HCT116 (cell line): ENCODE measurements around the gene PLCE1. TPM values are rescaled to one million over a fixed set of nuclear protein-coding genes. Genes with fewer than 3 reads are reported as not detected.

ENCODE experiments used
- ATAC-seq: fragments of 200-7000 bp; cut with Tn5 transposase; 2 replicates; pipeline ENCODE4 v1.9.1; 2020; ENCODE audit warnings: mild to moderate bottlenecking, moderate library complexity
- BruUV-seq: library from RNA; stranded (reverse); fragments of 400-500 nt; replicated peaks from 2 replicates; lab custom pipeline; 2021; lab: Mats Ljungman, UMichigan
- CTCF ChIA-PET: fragments of 300-600 bp; sonication (Branson Sonifier 250); formaldehyde crosslinking; loops from one replicate; lab custom pipeline; 2021; ENCODE audit warnings: antibody characterized with exemption; lab: Charles Lee
- POLR2A ChIA-PET: fragments of 300-600, 350-600 bp; sonication (Branson Sonifier 250); formaldehyde crosslinking; loops from one replicate; lab custom pipeline; 2021; ENCODE audit warnings: antibody characterized with exemption; lab: Charles Lee
- RAD21 ChIA-PET, 2 experiments: fragments of 300-600 bp; sonication (Branson Sonifier 250); formaldehyde crosslinking; loops; one replicate each; lab custom pipeline; 2023; ENCODE audit warnings: low total read pairs in 2 of 2; ENCODE audit not compliant: uncharacterized antibody in 2 of 2, unreplicated experiment in 2 of 2, low non-redundant PET in 1 of 2; lab: Charles Lee
- DNase-seq: peaks from one replicate; pipeline ENCODE4 v3.0.0-alpha.2; 2010; ENCODE audit warnings: low read depth, low spot score
- H2AFZ ChIP-seq: fragments of 200-600 bp; shearing (Covaris generic), sonication (generic); 2 replicates; pipeline ENCODE4 v1.6.1; 2017; ENCODE audit warnings: low read depth, mixed run types, mixed read lengths, antibody characterized with exemption, low read length; ENCODE audit not compliant: poor library complexity, severe bottlenecking
- H3K27ac ChIP-seq: 2 replicates; pipeline ENCODE4 v1.5.1; 2012; ENCODE audit warnings: low read depth, low read length
- H3K27me3 ChIP-seq: fragments of 200-600 bp; sonication (generic); 2 replicates; pipeline ENCODE4 v1.6.1; 2016; ENCODE audit warnings: mixed run types, low read length, mixed read lengths; ENCODE audit not compliant: insufficient read depth
- H3K36me3 ChIP-seq, 2 experiments: fragments of 200-500 bp in 1 of 2; fragments of 200-600 bp in 1 of 2; sonication (Bioruptor generic) in 1 of 2; sonication (generic) in 1 of 2; 2 replicates each; pipeline versions ENCODE4 v1.5.1 to v1.6.1; 2014 to 2016; ENCODE audit warnings: low read length in 2 of 2, inconsistent platforms in 1 of 2, mixed read lengths in 1 of 2, mixed run types in 1 of 2; ENCODE audit not compliant: insufficient read depth in 2 of 2, control insufficient read depth in 1 of 2
- H3K4me1 ChIP-seq, 2 experiments: fragments of 200-600 bp in 1 of 2; sonication (generic) in 1 of 2; 2 replicates each; pipeline versions ENCODE4 v1.5.1 to v1.6.1; 2012 to 2017; ENCODE audit warnings: low read length in 2 of 2, inconsistent platforms in 1 of 2, mild to moderate bottlenecking in 1 of 2, mixed read lengths in 1 of 2, mixed run types in 1 of 2, moderate library complexity in 1 of 2; ENCODE audit not compliant: insufficient read depth in 2 of 2, control insufficient read depth in 1 of 2
- H3K4me2 ChIP-seq: fragments of 200-600 bp; sonication (generic); 2 replicates; pipeline ENCODE4 v1.6.1; 2017; ENCODE audit warnings: mixed run types, low read length, mixed read lengths
- H3K4me3 ChIP-seq, 2 experiments: fragments of 200-600 bp in 1 of 2; sonication (generic) in 1 of 2; replicated peaks in 1 of 2; 2 replicates each; pipeline ENCODE4 v1.5.1; 2011 to 2016; ENCODE audit warnings: low read length in 2 of 2, control low read depth in 1 of 2, low read depth in 1 of 2, mild to moderate bottlenecking in 1 of 2, mixed read lengths in 1 of 2, mixed run types in 1 of 2
- H3K79me2 ChIP-seq: fragments of 200-600 bp; sonication (generic); 2 replicates; pipeline ENCODE4 v1.6.1; 2017; ENCODE audit warnings: mild to moderate bottlenecking, mixed run types, low read length, moderate library complexity, mixed read lengths; ENCODE audit not compliant: insufficient read depth
- H3K9ac ChIP-seq: fragments of 200-600 bp; sonication (generic); 2 replicates; pipeline ENCODE4 v1.6.1; 2016; ENCODE audit warnings: low read length, mixed read lengths
- H3K9me2 ChIP-seq: fragments of 200-600 bp; sonication (generic), shearing (Covaris generic); 2 replicates; pipeline ENCODE4 v1.6.1; 2017; ENCODE audit warnings: mixed run types, mild to moderate bottlenecking, moderate library complexity; ENCODE audit not compliant: insufficient read depth
- H3K9me3 ChIP-seq, 2 experiments: fragments of 200-500 bp in 1 of 2; fragments of 200-600 bp in 1 of 2; sonication (Bioruptor generic) in 1 of 2; sonication (generic) in 1 of 2; 2 replicates each; pipeline ENCODE4 v1.6.1; 2014 to 2017; ENCODE audit warnings: low read length in 2 of 2, mixed read lengths in 2 of 2, inconsistent platforms in 1 of 2, low read depth in 1 of 2, mild to moderate bottlenecking in 1 of 2, mixed run types in 1 of 2, moderate library complexity in 1 of 2; ENCODE audit not compliant: control insufficient read depth in 1 of 2, insufficient read depth in 1 of 2
- H4K20me1 ChIP-seq: fragments of 200-600 bp; sonication (generic), shearing (Covaris generic); 2 replicates; pipeline ENCODE4 v1.6.1; 2017; ENCODE audit warnings: mixed run types, mild to moderate bottlenecking, moderate library complexity; ENCODE audit not compliant: insufficient read depth
- CTCF ChIP-seq, 3 experiments: fragments of 200-600 bp in 1 of 3; sonication (generic) in 1 of 3; IDR thresholded peaks in 2 of 3; conservative IDR thresholded peaks in 1 of 3; 2 replicates each; pipeline ENCODE4 v1.5.1; 2012 to 2017; ENCODE audit warnings: low read depth in 2 of 3, low read length in 2 of 3, antibody characterized with exemption in 1 of 3, borderline replicate concordance in 1 of 3, control low read depth in 1 of 3, mild to moderate bottlenecking in 1 of 3, mixed read lengths in 1 of 3, mixed run types in 1 of 3, moderate library complexity in 1 of 3; ENCODE audit not compliant: insufficient read depth in 1 of 3
- ELF1 ChIP-seq: IDR thresholded peaks from 2 replicates; pipeline ENCODE4 v1.6.1; 2012; ENCODE audit warnings: low read depth, borderline replicate concordance
- EZH2phosphoT487 ChIP-seq: fragments of 200-600 bp; IDR thresholded peaks from 2 replicates; pipeline ENCODE4 v1.6.1; 2018; ENCODE audit warnings: antibody characterized with exemption, borderline replicate concordance
- FOSL1 ChIP-seq: IDR thresholded peaks from 2 replicates; pipeline ENCODE4 v1.6.1; 2012; ENCODE audit warnings: low read depth
- JUND ChIP-seq: IDR thresholded peaks from 2 replicates; pipeline ENCODE4 v1.6.1; 2012
- MAX ChIP-seq: IDR thresholded peaks from 2 replicates; pipeline ENCODE4 v1.6.1; 2012
- POLR2A ChIP-seq: IDR thresholded peaks from 2 replicates; pipeline ENCODE4 v1.7.0; 2011; ENCODE audit warnings: borderline replicate concordance; ENCODE audit not compliant: insufficient read depth, insufficient read length; ENCODE audit errors: extremely low read depth
- POLR2AphosphoS5 ChIP-seq: IDR thresholded peaks from 2 replicates; pipeline ENCODE4 v1.6.1; 2011; ENCODE audit warnings: mild to moderate bottlenecking, low read depth, low read length, moderate library complexity
- RAD21 ChIP-seq: IDR thresholded peaks from 2 replicates; pipeline ENCODE4 v1.6.1; 2012; ENCODE audit warnings: low read depth, mild to moderate bottlenecking
- REST ChIP-seq: IDR thresholded peaks from 2 replicates; pipeline ENCODE4 v1.6.1; 2012; ENCODE audit warnings: low read depth
- SIN3A ChIP-seq: IDR thresholded peaks from 2 replicates; pipeline ENCODE4 v1.6.1; 2012; ENCODE audit warnings: low read depth
- SP1 ChIP-seq: IDR thresholded peaks from 2 replicates; pipeline ENCODE4 v1.6.1; 2012; ENCODE audit warnings: low read depth
- SRF ChIP-seq: IDR thresholded peaks from 2 replicates; pipeline ENCODE4 v1.6.1; 2012; ENCODE audit warnings: low read depth
- TCF7L2 ChIP-seq: IDR thresholded peaks from 2 replicates; pipeline ENCODE4 v1.7.0; 2011; ENCODE audit warnings: borderline replicate concordance, inconsistent platforms; ENCODE audit not compliant: insufficient read depth, insufficient read length; ENCODE audit errors: extremely low read depth
- YY1 ChIP-seq: IDR thresholded peaks from 2 replicates; pipeline ENCODE4 v1.6.1; 2011; ENCODE audit warnings: low read length, low read depth, moderate library complexity, mild to moderate bottlenecking; ENCODE audit not compliant: insufficient replicate concordance; ENCODE audit errors: extremely low read depth
- ZBTB33 ChIP-seq: IDR thresholded peaks from 2 replicates; pipeline ENCODE4 v1.6.1; 2011; ENCODE audit warnings: mild to moderate bottlenecking, low read length, moderate library complexity; ENCODE audit not compliant: insufficient replicate concordance; ENCODE audit errors: extremely low read depth
- ZNF274 ChIP-seq: fragments of 200-500 bp; sonication (Bioruptor generic); IDR thresholded peaks from 2 replicates; pipeline ENCODE4 v1.6.1; 2014; ENCODE audit warnings: mild to moderate bottlenecking, low read depth, low read length, inconsistent platforms
- intact Hi-C: fragments of 100-400 bp; cut with micrococcal nuclease; formaldehyde crosslinking; loops from 2 replicates; pipeline ENCODE4 v1.10.0; 2022
- total RNA-seq: library from RNA; stranded (reverse); gene quantifications from one replicate; pipeline ENCODE4 v1.2.1, GENCODE V29; 2021; ENCODE audit not compliant: unreplicated experiment

PLCE1 gene
- total RNA-seq, 1 experiment from 2014 or later: 2.5 TPM

GRCh38 chr10:94012834-94013233, 19.1 kb downstream of the PLCE1 start:
- H3K4me3 ChIP-seq: no peak overlapping the region
- CTCF ChIA-PET: no interaction called here
- H3K79me2 ChIP-seq: no peaks in the 10 kb centered on the region
- H3K36me3 ChIP-seq: no peaks in the 10 kb centered on the region
- POLR2A ChIA-PET: no interaction called here
- RAD21 ChIA-PET: no interaction called here
- H3K9ac ChIP-seq: no peak overlapping the region
- ATAC-seq (no peak), DNase-seq (no peak)
- no peak overlapping the region for H3K4me2 ChIP-seq
- TF ChIP-seq FOSL1: no peak
- TF ChIP-seq SRF: no peak
- no peak for TF ChIP-seq SP1
- no peak for TF ChIP-seq RAD21
- TF ChIP-seq CTCF (IDR thresholded peaks at IDR 0.05 in 2 of 3, conservative IDR thresholded peaks at IDR 0.05 in 1 of 3; ENCODE audit: borderline replicate concordance in 1 of 3, insufficient read depth in 1 of 3, low read depth in 2 of 3, low read length in 2 of 3): no peak
- TF ChIP-seq YY1: no peak
- TF ChIP-seq POLR2A: no peak
- TF ChIP-seq MAX: no peak
- no peak for TF ChIP-seq JUND
- no peak for TF ChIP-seq EZH2phosphoT487
- no peak for TF ChIP-seq REST
- TF ChIP-seq POLR2AphosphoS5: no peak
- TF ChIP-seq ZBTB33: no peak
- no peak for TF ChIP-seq SIN3A
- TF ChIP-seq TCF7L2: no peak
- TF ChIP-seq ZNF274: no peak
- no peak for TF ChIP-seq ELF1
- H3K9me2 ChIP-seq: no peaks in the 10 kb centered on the region
- intact Hi-C loops: no loop called here
- no peaks in the 10 kb centered on the region for H3K9me3 ChIP-seq
- no peak overlapping the region for H2AFZ ChIP-seq
- H4K20me1 ChIP-seq: no peaks in the 10 kb centered on the region
- peaks cover 0 to 4% of the 10 kb centered on the region in 2 experiments; a peak in 2 of 4 replicates for H3K4me1 ChIP-seq
- no peaks in the 10 kb centered on the region for H3K27me3 ChIP-seq
- no peak overlapping the region for H3K27ac ChIP-seq
- BruUV-seq: no TSS peak
